GM19463 (cell line): ENCODE measurements around the gene COX7A2.
A peak's percentile ranks its signal among the peaks of the same experiment; 100 is the strongest.

Source experiments
- ATAC-seq: cut with Tn5 transposase; IDR thresholded peaks from one replicate; pipeline ENCODE4 v1.9.1; 2021; ENCODE audit warnings: mild to moderate bottlenecking, moderate library complexity; ENCODE audit not compliant: unreplicated experiment

Gene COX7A2

DNA sequence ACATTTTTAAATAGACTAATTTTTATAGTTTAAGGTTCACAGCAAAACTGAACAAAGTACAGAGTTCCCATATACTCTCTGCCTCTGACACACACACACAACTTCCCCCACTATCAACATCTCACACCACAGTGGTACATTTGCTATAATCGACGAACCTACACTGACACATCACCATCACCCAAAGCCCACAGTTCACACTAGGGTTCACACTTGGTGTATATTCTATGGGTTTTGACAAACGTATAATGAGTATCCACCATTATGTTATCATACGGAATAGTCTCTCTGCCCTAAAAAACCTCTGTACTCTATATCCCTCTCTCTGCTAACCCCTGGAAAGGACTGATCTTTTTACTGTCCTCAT lies 25.4 kb upstream of the COX7A2 start:
- ATAC-seq: no peak

DNA sequence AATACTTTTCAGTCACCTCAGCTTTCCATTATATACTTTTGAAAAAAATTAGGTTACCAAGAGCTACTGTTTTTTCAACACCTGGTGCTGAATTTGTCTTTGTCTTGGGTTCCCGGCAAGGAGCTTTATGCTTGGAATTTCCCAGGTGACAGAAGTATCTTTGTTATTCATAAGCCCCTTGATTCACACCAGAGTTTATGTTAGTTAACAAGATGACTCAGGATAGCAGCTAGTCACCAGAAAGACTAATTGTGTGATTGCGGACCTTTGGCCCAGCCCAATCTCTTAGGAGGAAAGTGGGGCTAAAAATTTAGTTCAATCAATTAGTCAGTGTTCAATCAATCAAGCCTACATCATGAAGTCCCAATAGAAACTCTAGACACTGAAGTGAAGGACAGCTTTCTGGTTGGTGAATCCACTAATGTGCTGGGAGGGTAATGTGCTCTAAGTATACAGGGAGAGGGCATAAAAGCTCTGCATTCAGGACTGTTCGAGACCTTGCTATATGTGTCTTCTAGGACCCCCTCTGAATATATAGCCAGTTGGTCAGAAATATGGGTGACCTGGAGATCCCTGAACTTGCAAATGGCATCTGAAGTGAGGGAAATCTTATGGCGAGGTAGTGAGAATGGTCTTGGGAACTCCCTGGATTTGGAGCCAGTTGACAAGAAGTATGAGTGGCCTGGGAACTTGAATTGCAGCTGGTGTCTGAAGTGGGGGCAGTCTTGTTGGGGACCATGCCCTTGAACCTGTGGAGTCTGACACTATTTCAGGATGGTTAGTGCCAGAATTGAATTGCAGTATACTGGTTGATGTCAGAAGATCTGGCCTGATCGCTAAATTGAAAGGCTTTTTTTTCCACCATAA lies 24.8 kb upstream of the COX7A2 start:
- peak; percentile 47 for ATAC-seq

DNA sequence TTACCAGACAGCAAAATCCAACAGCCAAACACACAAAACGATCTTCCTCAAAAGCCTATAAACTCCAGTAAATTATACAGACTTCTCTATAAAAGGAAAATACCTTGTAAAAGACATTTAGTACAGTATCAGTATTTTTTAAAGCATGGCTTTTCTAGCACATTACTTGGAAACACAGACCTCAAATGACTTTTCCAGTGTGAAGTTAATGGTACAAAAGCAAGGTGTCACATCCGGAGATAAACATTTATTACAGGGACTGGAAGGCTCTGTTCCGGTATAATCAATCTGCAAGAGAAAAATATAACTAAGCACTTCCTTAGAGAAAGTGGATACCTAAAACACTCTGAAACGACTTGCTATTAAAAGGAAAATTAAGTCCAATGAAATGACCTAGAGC lies 23.9 kb upstream of the COX7A2 start:
- no peak for ATAC-seq

DNA sequence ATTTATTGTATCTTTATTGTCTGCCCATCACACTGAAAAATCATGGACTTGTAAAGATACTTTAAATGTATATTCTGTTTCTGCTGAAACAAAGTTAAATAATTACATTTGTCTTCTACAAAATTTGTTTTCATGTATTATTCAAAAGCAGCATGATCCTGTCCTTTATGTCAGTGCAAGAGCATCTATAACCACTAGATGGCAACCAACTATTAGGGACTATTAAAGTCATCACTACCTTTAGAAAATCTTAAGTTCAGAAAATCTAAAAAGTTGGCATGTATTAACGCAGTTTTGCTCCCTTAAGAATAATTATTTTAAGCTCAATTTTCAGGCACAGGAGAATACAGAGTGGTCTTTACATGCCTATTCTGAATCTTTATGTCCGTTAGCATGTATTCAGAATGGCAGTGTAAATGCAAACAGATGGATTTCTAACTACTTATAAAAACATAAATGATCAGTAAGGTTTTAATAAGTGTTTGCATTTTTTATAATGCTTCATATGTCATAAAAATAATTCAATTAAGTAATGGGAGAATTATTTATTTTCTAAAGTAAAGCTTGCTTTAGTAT lies 23.2 kb upstream of the COX7A2 start:
- no peak for ATAC-seq

DNA sequence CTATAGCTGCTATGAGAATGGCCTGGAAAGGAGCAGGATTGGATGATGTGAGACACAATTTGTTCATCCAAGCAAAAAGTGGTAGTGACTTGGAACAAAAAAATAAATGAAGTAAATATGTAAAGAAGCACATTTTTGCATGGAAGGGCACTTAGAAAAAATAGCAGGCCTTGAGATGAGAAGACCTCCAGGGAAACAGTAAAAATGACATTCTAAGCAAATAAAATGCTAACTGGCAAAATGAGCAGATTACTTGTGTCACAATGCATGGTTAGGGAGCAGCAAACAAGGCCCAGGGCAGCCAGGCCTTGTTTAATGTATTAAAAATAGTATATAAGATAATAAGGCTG lies 19.8 kb upstream of the COX7A2 start:
- ATAC-seq: no peak

DNA sequence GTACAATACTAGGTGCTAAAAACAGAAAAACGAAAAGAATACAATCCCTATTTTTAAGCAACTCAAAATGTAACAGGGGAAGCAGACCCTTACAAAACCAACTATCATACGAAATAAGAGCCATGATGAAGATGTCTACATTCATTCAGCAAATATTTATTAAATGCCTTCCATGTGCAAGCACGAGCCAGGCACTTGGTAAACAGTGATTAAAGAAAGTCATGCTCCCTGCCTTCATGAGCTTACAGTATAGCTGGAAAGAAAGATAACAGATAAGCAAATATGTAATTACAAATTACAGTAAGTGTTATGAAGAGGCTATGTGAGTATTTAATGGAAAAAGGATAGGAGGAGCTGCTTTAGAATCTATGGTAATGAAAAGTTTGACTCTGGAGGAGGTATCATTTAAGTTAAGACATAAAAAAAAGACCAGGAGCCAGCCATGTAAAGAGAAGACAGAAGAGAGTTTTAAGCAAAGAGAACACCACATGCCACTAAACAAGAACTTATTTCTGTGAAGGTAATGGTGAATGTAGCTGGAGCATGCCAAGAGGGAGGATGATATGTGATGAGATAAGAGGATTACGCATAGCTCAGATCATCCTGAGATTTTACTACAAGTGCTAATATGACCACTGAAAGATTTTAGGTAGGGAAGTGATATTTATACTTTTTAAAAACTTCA lies 19.3 kb upstream of the COX7A2 start:
- ATAC-seq: no peak

DNA sequence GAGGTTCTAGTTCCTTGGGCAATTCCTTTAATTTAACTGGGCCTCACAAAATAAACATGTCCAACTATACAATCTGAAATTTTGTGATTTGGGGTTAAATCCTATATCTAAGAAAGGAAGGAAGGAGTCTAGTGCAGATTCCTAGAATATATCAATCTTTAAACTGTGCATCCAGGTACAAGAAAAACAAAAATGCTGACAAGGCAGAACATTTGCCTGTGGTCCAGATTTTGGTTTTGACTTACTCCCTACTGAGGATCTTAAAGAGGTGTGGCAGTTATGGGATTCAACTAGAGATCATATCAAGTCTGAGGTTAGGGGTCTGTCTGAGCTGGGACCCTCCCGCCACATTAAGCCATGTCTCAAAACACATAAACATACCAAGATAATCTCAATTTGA lies 17.7 kb upstream of the COX7A2 start:
- ATAC-seq: no peak

DNA sequence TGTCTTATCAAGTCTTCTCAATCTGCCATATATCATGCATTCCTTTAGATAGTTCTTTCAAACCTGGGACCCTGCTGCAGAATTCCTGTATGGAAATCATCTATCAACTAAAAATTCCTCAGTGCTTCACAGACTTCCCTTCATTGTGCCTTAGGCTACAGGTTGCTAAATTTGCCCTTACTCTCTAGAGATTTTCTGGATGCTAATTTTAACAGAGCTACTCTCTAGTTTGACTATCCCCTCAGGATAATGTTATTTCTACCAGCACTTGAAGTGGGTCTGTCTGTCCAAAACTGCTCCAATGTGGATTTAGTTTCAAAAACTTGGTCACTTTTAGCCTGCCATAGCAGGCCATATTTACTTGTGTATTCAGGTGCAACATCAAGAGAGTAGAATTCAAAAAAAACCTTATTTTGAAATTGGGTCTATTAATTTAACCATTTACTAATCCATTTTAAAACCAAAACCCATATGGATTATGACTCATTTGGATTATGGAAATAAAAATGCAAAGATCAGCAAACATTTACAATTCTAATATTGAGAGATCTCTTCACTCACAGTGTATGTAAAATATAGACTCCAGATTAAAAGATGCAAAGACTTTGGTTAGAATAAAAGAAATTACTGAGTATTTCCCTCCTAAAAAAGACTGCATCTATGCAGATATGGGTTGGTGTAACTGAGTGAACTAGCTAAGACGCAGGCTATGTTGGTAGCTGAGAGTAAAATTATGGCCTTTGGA lies 13.9 kb upstream of the COX7A2 start:
- no peak for ATAC-seq

DNA sequence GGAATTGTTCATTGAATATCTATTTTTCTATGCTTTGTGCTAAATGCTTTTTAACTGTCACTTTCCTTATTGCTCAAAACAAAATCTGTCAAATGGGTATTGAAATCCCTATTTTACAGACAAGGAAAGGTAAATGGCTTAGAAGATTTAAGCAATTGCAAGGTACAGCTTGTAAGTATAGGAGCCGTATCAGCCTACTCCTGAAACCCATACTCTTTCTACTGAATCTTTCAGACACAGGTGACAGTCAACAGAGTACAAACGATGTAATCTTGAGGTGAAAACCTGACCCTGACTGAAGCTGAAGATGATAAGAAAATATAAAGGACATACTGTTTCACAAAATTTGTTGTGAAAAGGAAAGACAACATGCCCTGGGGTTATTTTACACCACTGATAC lies 7.0 kb upstream of the COX7A2 start:
- ATAC-seq: no peak

DNA sequence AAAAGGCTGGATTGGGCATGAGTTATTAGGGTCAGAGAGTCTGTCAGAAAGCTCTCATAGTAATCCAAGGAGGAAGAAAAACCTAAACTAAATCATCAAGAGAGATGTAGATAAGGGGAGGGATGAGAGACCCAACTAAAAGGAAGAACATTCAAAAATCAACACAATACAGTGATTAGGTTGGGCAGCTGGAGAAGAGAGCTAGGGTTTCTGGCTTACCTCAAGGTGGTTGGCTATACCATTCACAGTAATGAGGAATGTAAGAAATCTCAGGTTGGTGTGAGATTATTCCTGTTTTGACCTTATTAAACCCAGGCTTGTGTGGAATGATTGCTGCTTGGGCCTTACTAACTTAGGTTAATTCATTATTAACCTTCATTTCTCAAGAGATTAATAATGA lies 6.2 kb upstream of the COX7A2 start:
- ATAC-seq: no peak

DNA sequence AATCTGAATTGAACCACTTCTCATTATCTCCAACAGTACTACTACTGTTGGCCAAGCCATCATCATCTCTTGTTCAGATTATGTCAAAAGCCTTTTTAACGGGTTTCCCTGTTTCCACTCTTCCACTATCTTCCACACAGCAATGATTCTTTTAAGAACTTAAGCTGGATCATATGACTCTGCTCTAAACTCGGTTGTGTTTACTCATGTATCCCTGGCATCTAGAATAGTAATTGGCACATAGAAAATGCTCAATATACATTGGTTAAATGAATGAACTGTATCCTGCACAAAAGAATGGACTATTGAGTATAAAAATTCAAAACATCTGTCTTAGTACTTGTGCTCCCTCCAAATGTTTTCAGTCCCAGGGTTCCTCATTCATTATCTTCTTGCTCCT lies 2.8 kb upstream of the COX7A2 start:
- no peak for ATAC-seq

DNA sequence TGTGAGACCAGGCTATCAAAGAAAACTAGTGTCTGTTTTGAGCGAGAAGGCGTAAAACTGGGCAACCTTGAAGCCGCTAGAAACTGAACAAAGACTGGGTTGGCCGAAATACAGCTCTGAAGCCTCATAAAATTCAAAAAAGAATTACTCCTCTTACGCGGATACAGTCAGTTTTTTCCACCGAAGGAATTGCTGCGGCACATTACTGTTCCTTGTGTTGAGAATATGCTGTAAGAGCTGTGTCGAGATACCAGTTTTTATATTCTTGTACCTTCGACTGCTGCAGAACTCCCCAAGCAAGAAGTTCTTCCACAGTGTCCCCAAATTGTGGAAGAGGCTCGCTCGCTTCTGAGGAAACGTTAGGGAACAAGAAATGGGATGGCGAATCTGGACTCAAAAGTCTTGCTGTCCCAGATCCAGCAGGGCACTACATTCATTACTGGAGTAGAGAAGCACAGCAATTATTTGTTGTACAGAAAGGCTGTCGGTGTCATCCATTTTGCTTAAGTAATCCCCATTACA lies 523 bp upstream of the COX7A2 start:
- peak; percentile 3 for ATAC-seq

DNA sequence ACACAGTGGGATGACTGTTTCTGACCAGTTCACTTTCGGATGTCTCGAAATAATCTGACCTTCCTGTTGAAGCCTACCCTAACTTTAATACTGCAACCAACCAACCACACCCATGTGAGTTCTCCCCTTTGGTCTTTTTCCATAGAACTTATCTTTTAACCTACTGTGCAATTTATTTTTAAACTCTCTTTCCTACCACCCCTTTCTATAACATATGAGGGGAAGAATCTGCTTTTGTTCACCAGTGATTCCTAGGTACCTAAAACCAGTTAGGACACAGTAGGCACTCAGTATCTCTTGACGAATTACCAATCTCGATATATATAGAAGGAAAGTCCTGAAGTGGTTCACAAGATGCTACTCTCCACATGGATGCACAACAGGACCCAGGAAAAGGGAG lies 7.0 kb downstream of the COX7A2 start:
- no peak for ATAC-seq

DNA sequence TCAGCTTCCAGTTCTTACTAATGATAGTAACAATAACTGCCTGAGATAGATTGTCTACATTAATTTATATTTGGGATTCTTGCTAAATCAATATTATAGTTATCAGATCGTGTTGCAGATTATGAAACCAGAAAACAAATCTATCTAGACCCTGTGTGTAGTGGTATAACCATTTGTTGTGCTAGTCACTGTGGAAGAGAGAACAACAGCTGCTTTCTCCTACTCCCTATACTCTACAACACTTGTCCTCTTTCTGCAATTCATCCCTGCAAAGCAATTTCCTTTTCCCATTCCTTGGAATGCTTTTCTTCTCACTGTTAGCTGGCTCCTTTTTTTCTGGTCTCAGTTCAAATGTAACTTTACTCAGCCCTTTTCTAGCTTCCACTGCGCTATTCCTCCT lies 8.3 kb downstream of the COX7A2 start:
- no peak for ATAC-seq

DNA sequence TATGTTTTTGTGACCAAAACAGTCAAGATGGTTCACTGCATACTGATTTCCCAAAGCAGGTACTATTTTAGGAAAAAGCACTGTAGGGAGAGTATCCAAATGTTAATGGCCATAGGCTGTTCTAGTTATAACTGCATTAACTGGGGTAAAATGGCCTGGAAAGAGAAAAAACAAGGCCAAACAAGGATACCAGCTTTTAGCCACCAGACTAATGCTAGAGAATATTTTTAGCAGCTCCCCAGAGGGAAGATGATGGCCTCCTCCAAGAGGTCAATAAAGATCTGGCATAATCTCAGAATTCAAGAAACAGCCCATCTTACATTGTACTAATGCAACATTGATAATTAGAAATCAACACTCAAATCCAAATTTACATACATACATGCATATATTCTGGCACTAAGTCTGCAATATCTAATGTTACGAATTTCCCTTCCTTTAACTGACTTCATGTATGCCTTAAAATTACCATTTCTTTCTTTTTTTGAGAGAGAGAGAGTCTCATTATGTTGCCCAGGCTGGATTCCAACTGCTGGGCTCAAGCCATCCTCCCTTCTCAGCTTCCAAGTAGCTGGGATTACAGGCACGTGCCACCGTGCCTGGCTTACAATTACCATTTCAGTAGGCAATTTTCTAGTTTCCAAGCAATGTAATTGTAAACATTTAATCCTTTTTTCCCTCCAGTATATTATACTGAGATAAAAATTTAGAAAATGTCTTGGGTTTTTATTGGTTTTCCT lies 9.3 kb downstream of the COX7A2 start:
- ATAC-seq: no peak

DNA sequence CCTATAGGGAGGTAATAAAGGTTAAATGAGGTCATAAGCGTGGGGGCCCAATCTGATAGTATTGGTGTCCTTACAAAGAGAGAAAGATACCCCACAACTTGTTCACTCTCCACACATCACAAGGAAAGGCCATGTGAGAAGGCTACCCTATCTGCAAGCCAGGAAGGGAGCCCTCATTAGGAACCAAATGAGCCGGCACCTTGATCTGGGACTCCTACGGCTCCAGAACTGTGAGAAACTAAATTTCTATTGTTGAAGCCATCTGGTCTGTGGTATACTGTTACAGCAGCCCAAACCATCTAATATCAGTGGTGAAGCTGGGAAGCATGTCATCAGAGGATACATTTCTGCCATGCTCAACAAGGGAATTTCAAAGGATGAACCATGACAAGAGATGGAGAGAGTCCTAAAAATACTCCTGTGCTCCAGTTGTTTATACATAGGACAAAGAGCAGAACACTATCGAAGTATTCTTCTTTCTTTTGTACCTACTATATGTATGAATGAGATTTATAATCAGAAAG lies 10.4 kb downstream of the COX7A2 start:
- ATAC-seq: no peak

DNA sequence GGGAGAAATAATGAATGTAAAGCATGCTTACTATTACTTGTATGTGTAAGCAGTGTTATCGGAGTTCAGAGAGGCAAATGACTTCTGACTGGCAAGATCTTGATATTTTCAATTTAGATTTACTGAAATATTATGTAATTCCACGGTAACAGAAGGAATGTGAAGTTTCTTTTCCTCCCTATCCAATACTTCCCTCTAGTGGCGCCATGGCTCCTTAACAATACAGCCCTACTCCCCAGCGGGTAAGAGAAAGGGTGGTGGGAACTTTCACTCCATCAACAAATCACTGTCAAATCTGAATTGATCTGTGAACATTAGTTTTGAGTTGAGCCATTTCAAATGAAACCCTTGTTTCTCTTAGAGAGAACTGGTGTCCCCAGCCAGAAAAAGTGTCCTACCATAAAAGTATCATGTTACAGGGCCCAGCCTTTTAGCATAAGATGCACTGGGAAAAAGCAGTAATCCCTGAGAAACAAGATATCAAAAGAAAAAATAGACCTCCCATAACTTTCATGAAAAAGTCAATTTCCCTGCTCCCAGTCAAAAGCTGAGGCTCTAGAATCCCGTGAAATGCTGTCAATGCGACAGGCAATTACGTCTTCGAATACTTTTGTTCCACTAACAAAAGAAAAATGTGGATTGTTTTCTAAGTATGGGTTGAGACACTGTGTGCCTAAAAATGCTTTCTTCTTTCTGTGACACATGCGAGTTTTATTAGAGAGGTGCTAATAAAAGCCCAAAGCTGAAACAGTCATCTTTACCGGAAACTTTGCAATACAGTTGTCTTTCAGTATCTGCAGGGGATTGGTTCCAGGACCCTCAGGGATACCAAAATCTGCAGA lies 12.9 kb downstream of the COX7A2 start:
- ATAC-seq: no peak

DNA sequence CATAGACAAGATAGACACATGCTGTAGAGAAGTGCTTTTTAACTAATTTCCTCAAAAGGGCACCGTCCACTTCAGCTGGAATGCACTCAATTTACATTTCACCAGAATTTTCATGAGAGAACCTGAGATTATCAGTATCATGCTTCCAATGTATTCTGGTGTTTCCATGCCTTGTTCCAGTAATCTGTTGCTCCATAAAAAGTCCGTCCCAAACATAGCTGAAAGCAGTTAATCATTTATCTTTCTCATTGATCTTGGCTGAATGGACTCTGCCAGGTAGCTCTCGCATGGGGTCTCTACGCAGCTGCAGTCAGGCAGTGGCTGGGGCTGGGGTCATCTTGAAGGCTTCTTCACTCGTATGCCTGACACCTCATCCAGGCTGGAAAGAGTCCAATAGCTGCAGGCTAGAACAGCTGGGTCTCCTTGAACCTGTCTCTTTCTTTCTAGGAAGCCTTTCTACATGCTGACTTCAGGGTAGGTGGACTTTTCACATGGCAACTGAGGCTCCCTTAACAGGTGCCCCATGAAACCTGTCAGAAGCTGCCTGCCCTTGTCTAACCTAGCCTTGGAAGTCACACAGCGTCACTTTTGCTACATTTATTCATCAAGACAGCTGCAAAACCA lies 19.2 kb downstream of the COX7A2 start:
- no peak for ATAC-seq

DNA sequence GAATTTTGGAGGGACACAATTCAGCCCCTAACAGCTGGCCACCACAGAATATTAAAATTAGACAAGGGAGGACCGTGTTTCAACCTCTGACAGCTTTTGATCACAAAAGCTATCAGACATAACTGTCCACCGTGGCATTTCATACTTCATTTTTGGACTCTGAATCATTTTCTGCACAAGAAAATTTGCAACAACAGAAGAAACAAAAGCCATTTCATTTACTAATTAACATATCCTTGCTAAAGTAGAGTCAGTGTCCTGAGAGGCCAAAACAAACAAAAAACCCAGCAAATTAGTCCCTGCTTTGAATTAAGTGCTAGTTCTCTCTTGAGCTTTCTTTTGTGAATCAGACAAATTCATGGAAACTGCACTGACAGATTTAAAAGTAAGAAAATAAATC lies 20.2 kb downstream of the COX7A2 start:
- ATAC-seq: no peak
